GM21528 (cell line): ENCODE results near the gene ADCY9.

Experiments used
- ATAC-seq: cut with Tn5 transposase; IDR thresholded peaks from one replicate; pipeline ENCODE4 v1.9.1; 2021; ENCODE audit warnings: mild to moderate bottlenecking, moderate library complexity; ENCODE audit not compliant: unreplicated experiment, low FRiP score

The ADCY9 gene

GRCh38 chr16:4096509-4096908 is 19.7 kb downstream of the ADCY9 start:
- no peak for ATAC-seq

GRCh38 chr16:4094127-4094773 is 22.0 kb downstream of the ADCY9 start:
- ATAC-seq, result no peak

GRCh38 chr16:4093495-4094126 is 22.6 kb downstream of the ADCY9 start:
- no peak for ATAC-seq

GRCh38 chr16:4092547-4093265 is 23.5 kb downstream of the ADCY9 start:
- ATAC-seq, result no peak

GRCh38 chr16:4091240-4092012 is 24.8 kb downstream of the ADCY9 start:
- no peak for ATAC-seq

GRCh38 chr16:4090351-4090851 is 25.8 kb downstream of the ADCY9 start:
- ATAC-seq, result no peak

GRCh38 chr16:4089811-4090301 is 26.4 kb downstream of the ADCY9 start:
- ATAC-seq, result no peak

GRCh38 chr16:4089251-4089810 is 26.9 kb downstream of the ADCY9 start:
- ATAC-seq, result no peak

GRCh38 chr16:4087990-4088577 is 28.2 kb downstream of the ADCY9 start:
- ATAC-seq, result no peak

- ATAC-seq, result no peak
These were observed 28.9 kb downstream of the ADCY9 start for GRCh38 chr16:4087099-4087885.

GRCh38 chr16:4086153-4086552 is 30.1 kb downstream of the ADCY9 start:
- ATAC-seq, result no peak

- no peak for ATAC-seq
These were observed 30.8 kb downstream of the ADCY9 start for GRCh38 chr16:4085405-4085970.

- ATAC-seq, result no peak
These were observed 32.8 kb downstream of the ADCY9 start for GRCh38 chr16:4083347-4083870.

GRCh38 chr16:4082474-4083044 is 33.7 kb downstream of the ADCY9 start:
- no peak for ATAC-seq

GRCh38 chr16:4081521-4082021 is 34.7 kb downstream of the ADCY9 start:
- no peak for ATAC-seq

GRCh38 chr16:4081047-4081446 is 35.2 kb downstream of the ADCY9 start:
- no peak for ATAC-seq

- no peak for ATAC-seq
These were observed 39.0 kb downstream of the ADCY9 start for GRCh38 chr16:4077174-4077649.

GRCh38 chr16:4075534-4075933 is 40.7 kb downstream of the ADCY9 start:
- no peak for ATAC-seq
